ENCODE measurements around the gene KRTAP4-9.
"Not testable (repeated sequence)": the region's sequence is repeated elsewhere in the genome, so short reads cannot be mapped to it uniquely, and the experiment has no call there.

The KRTAP4-9 gene

DNA sequence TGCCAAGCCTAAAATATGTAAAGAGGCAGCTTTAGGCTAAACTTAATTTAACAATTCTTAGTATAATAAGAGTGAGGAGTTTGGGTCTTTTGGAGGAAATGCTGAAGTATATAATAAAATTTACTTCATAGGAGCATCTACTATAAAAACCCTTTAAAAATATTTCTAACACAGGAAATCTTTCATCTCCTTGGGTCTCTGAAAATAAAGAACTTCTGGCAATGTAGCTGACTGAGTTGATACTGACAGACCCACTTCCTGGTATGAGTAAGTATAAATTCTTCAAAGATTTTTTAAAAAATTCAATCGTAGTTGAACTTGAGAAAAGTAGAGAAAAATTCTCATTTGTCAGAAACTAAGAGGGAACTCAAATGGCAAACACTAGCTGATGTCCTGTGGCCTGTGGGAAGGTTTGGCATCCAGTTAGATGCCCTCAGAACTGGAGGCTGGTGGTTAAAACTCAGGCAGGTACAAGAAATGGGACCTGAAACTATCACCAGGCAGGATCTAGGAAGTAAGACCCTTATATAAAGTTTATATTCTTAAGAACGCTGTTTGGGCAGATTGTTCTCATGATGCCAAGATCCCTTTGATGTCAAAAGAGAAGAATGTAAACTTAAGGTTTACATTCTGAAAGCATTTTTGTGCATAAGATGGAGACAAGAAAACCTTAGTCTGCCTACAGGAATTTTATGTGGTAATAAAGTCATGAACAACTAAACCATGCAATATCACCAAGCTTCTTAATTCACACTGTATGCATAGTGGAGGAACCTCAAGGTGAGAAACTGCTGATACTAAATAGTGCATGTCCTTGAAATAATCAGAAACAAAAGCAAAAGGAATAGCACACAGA, 28.9 kb downstream of the KRTAP4-9 start:
- DNase-seq = no peak

DNA sequence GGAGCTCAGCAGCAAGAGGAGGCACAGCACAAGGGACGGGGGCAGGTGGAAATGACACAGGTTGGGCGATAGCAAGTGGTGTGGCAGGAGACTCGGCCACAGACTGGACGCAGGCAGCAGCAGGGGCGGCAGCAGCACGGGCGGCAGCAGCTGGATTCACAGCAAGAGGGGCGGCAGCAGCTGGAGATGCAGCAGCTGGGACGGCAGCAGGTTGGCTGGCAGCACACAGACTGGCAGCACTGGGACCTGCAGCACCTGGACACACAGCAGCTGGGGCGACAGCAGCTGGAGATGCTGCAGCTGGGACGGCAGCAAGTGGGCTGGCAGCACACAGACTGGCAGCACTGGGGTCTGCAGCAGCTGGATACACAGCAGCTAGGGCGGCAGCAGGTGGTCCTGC, 34.7 kb downstream of the KRTAP4-9 start:
- not testable (repeated sequence) for DNase-seq

DNA sequence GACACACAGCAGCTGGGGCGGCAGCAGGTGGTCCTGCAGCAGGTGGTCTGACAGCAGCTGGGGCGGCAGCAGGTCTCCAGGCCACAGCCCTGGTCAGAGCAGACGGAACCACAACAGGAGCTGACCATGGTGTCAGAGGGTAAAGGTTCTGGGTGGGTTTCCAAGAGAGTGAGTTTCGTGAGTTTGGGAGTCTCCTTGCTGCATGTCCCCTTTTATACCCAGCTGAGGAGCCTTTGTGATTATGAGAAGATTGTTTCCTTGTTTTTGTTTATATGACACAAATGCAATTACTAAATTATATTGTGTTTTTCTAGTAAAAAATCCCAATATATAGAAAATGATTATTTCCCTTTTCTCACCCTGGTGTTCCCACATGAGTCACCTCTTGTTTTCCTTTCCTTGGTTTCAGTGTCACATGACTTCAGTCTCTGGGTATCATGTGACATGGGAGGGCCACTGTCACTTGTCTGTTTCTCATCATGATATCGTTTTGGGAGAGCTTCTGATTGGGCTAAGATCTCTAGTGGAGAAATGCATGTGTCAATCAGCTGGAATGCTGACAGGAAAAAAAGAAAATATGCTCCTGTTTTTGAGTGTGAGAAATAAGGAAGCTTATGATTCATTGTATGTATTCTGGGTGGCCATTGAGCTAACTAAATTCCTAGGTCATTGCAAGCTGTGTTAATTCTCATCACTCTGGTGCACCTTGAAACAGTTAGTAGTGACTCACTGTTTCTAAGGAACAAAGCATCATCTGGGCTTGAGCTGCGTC, 35.4 kb downstream of the KRTAP4-9 start, which contains the start of gene KRTAP4-6:
KRTAP4-6 (minus strand) TSS at position 185 of the 772 bp plus-strand sequence; CDS start at position 128, 57 bp downstream.
- no peak for DNase-seq

DNA sequence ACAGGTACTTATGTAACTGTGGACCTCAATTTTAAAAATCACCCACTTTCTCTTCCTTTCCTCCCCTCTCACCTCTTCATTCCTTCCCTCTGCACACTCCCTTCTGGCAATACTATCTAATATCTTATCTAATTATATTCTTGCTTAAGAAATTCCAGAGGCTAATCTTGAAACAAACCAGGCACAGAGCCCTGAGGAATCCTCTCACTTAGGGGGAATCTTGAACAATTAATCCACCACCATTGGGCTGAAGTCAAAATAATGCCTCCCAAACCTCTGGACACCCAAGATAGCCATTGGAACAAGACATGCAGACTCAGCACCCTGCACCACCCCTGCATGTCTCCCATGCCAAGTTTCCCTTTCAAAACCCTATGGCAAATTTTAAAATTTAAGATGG, 36.2 kb downstream of the KRTAP4-9 start:
- no peak for DNase-seq

DNA sequence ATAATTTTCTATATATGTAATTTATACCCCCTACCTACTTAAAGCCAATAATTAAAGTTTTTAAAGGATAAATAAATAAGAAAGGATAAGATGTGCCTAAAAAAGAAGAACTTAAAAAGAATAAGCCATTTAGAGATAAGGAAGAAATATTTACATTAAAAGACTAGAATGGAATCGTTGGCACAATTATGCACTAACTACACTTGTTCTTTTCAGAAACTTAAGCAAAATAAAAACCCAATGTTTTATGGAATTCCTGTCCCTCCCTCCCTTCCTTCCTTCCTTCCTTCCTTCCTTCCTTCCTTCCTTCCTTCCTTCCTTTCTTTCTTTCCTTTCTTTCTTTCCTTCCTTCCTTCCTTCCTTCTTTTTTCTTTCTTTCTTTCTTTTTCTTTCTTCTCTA, 39.7 kb downstream of the KRTAP4-9 start:
- DNase-seq = no peak

DNA sequence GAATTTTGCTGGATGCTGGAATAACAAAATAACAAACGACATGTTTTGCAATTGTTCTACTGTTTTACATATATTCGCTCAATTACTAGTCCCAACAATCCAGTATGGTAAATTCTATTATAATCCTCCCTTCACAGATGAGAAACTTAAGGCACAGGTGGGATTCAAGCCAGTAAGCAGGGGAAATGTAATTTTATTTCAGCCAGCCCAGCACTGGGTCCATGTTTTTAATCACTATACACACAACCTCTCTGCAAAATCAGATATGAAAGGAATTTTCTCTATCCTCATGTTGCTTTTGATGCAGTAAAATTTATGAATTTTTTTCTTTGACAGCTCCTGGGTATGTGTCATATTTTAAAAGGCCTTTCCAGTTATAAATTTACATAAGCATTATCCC, 40.1 kb downstream of the KRTAP4-9 start:
- DNase-seq = no peak

DNA sequence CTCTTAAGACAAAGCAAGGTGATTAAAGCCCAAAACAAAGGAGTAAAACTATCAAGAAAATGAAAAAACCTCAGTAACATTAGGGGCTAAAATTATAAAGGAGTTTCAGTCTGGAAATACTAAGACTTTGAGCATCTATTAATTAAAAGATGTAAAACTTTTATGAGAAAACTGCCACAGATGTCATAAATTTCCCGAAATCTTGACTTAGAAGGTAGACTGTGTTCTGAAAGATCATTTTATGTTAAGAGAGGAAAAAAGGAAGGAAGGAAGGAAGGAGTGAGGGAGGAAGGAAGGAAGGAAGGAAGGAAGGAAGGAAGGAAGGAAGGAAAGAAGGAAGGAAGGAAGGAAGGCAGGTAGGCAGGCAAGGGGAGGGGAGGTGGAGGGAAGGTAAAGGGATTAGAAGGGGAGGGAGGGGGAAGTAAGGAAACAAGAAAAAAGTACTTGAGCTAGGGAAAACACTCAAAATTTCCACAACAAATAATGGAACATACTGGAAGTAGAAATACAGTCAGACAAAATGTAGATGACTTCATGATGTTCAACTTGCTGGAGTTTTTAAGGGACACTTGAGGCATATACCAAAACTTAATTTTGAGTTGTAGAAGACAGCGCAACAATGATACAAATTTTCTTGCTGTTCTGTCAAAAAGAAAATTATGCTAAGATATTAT, 42.5 kb downstream of the KRTAP4-9 start:
- DNase-seq = no peak

DNA sequence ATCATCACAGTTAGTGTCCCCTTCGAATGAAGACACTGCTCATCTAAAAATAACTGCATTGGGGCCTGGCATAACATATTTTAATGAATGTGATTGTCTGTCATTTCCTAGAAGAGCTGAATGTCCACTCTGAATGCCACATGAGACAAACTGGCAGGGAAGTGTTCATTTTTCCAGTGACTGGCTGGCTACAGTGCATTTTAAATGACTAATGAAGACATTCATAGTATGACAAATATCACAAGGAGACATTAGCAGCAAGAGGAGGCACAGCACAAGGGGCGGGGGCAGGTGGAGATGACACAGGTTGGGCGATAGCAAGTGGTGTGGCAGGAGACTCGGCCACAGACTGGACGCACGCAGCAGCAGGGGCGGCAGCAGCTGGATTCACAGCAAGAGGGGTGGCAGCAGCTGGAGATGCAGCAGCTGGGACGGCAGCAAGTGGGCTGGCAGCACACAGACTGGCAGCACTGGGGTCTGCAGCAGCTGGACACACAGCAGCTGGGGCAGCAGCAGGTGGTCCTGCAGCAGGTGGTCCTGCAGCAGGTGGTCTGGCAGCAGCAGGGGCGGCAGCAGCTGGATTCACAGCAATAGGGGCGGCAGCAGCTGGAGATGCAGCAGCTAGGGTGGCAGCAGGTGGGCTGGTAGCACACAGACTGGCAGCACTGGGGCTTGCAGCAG, 43.9 kb downstream of the KRTAP4-9 start:
- DNase-seq = not testable (repeated sequence)

DNA sequence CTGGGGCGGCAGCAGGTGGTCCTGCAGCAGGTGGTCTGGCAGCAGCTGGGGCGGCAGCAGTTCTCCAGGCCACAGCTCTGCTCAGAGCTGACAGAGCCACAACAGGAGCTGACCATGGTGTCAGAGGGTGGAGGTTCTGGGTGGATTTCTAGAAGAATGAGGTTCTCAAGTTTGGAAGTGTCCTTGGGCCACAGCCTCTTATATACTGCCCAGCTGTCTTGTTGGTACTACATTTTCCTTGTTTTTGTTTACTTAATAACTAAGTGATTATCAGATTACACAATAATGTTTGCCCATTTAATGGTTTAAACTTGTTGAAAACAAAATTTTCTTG, 44.4 kb downstream of the KRTAP4-9 start, which contains the start of gene KRTAP4-5:
KRTAP4-5 (minus strand) TSS at position 174 of the 334 bp plus-strand sequence; CDS start at position 116, 58 bp downstream.
- DNase-seq = no peak

DNA sequence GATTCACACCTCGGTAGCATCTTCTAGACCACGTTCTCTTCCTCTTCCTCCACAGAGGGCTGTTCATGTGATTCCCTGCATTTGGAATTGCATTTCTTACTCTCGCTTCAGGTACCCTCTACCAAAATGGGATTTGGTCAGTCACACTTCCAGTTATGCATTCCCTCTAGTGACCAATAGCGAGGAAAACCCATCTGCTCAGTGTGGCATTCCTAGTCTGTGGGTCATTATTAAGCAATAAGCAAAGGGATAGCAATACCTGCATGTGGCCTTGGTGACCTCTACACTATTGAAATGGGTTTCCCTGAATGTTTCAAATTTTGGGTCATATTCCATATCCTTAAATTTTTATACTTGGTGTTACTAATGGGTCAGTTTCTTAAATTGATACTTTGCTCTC, 44.8 kb downstream of the KRTAP4-9 start:
- no peak for DNase-seq

DNA sequence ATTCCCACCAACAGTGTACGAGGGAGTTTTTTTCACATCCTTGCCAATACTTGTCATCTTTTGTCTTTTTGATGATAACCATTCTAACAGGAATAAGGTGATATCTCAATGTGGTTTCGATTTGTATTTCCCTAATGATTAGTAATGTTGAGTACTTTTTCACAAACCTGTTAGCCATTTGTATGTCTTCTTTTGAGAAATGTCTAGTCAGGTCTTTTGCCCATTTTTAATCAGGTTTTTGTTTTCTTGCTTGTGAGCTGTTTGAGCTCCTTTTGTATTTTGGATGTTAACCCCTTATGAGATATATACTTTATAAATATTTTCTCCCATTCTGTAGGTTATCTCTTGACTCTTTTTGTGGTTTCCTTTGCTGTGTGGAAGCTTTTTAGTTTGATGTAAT, 46.3 kb downstream of the KRTAP4-9 start:
- DNase-seq = no peak

DNA sequence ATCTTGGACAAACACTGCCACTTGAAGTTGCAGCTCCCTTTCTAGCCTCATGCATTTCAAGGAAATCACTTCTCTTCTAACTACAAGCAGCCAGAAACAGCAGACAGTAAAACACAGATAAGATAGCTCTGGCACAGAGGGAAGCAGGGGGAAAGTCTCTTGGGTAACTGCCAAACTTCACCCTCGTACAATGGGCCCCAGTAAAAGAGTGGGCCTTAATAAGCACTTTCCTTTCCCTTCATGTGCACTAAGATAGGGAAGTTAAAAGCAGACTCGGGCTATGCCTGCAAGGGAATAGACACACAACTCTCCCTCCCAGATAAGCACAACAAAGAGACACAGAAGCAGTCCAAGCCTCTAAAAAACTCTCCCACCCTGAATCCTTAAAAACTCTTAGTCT, 48.7 kb downstream of the KRTAP4-9 start:
- DNase-seq = no peak
